IPS DF 19.7 (cell line): ENCODE data around the gene QRICH1.

ENCODE experiments used
- DNase-seq: peaks from one replicate; pipeline ENCODE4 v3.0.0-alpha.2; 2013; ENCODE audit warnings: low read depth, low spot score

QRICH1 gene

DNA sequence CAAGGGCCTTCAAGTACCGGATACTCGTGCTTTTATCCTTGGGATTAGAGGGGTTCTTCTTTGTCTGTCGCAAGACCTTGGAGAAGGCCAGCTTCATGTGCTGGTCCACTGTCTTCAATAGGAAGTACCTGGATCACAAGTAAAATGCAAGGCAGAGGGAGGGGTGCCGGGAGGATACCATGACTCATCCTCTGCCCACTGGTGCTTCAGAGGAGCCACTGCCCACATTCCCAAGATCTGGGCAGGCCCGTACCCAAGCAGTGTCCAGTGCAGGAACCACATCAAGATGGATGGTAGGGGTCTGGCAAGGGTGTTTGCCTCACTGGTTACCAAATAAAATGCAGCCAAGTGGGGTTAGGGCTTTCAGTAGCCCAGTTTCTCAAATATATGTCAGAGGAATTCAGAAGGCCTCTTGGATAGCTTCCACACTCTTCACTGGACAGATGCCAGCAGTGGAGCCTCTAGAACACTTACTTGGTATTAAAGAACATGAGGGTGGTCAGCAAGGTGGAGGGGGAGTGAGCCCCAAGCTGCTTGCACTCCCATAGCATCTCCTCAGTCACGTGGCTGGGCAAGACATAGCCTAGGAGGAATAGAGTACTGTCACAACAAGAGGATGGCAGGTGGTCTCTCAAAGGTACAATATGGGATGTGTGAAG, 61.1 kb downstream of the QRICH1 start:
- no peak for DNase-seq

DNA sequence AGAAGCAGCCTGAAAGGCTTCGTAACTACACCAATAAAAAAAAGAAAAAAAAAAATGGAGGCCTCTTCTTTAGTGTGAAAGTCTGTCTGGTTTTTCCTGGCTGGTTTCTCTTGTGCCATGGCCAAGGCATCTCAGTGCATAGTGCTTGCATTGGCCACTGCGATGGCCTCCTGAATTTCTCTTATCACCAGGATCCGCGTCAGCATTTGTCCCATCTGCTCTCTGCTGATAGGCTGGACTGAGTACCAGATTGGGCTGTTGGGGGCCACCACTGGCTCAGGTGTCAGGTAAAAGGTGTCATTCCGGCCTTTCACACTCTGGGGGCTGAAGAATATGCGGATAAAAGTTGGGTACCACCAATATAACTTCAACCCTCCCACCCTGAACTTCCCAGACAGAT, 63.5 kb downstream of the QRICH1 start:
- DNase-seq = no peak

DNA sequence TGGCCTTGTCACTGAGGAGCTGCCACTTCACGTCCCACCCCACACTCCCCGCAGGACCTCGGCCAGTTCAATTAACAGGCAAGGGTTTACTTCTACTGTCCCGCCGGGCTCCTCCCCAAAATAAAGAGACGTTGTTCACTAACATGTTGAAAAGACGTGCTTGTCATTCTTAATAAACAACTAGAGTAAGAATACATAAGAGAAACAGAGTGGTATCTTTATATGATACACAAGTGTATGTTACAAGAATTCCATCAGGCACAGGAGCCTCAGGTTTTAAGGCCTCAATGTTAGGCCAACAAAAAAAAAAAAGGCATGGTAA, 64.3 kb downstream of the QRICH1 start:
- no peak for DNase-seq

DNA sequence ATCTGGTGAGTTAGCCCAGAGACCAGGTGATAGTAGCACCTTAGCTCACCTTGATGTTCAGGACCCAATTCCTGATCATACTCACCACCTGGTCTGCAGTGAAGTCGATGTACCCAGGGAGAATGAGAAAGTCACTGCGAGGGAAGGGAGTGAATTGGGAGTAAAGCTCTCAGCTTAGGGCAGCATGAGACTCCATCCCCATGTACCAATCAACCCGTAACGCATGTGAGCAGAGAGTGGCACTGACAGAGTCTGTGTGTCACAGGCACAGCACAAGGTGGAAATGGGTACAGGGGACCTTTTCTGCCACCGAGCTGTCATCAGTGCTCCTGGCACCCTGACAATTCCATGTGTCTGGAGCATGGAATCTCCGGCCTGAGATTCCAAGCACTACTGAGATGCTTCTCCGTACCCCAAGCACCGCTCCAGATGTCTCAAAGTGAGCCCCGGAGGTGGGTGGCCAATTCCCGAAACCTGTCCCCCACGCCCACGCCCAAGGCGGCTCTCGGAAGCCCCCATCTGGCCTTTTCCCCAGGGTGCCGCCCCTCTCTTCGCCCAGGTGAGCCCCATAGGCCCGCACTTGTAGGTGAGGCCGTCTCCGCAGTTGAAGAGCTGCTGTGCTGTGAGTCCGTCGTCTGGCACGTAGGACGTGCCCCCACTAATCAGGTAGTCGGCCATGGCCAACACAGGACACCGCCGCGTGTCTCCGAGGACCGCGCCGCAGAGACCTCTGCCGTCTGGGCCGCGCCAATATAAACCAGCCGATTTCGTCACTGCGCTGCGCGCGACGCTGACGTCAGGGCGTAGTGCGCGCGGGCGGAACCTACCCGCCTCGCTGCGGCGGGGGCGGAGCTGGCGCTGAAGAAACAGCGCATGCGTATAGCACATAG, 65.0 kb downstream of the QRICH1 start, which contains the start of gene IMPDH2:
IMPDH2 (minus strand) TSS at position 726 of the 890 bp plus-strand sequence; CDS start at position 678, 48 bp downstream.
- peak; percentile 47 for DNase-seq

GRCh38 chr3:49028298-49028672, 65.6 kb downstream of the QRICH1 start:
- DNase-seq = no peak

DNA sequence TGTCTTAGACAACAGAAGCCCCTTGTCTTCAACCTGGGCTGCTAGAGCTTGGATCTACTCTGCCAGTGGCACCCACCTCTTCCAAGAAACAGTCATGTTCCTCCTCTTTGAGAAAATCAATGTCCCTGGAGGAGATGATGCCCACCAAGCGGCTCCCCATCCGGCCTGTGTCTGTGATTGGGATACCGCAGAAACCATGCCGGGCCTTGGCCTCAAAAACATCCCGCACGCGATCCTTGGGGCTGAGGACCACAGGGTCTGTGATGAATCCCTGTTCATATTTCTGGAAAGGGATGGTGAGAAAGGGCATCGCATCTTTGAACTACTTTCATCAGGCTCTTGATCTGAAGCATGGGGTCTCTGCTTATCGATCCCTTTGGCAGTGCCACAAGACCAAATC, 66.2 kb downstream of the QRICH1 start:
- no peak for DNase-seq

GRCh38 chr3:49026536-49026935, 67.3 kb downstream of the QRICH1 start:
- no peak for DNase-seq

GRCh38 chr3:49025793-49026520, 67.9 kb downstream of the QRICH1 start:
- no peak for DNase-seq

GRCh38 chr3:49025005-49025792, 68.7 kb downstream of the QRICH1 start:
- DNase-seq = no peak

DNA sequence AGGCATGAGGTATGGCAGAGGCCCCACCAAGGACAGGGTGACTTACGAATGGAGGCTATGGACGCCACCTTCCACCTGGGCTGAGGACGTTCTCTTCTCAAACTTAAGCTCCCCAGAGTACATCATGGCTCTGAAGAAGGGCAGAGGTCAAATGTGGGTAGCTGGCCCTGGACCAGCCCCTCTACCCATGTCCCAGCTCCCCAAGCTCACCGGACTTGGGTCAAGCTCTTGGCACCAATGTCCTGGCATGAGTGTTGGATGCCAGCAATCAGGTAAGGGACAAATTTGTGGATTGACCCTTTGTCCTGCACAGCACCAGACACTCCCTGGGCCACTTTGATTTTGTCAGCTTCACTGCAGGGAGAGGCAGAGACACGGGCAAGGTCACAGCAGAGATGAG, 69.4 kb downstream of the QRICH1 start:
- no peak for DNase-seq

GRCh38 chr3:49023775-49024174, 70.1 kb downstream of the QRICH1 start:
- no peak for DNase-seq

DNA sequence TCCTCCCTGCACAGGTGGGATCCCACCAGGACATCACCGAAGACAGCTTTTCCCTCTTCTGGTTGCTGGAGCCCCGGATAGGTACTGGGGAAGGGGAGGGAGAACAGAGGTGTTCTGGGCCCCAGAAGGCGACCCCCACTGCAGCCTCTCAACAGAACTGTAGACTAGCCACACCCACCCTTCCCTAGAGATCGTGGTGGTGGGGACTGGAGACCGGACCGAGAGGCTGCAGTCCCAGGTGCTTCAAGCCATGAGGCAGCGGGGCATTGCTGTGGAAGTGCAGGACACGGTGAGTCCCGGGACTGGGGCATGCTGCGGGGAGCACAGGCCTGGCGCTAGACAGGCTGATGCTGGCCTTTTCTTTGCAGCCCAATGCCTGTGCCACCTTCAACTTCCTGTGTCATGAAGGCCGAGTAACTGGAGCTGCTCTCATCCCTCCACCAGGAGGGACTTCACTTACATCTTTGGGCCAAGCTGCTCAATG, 71.1 kb downstream of the QRICH1 start:
- DNase-seq = no peak

DNA sequence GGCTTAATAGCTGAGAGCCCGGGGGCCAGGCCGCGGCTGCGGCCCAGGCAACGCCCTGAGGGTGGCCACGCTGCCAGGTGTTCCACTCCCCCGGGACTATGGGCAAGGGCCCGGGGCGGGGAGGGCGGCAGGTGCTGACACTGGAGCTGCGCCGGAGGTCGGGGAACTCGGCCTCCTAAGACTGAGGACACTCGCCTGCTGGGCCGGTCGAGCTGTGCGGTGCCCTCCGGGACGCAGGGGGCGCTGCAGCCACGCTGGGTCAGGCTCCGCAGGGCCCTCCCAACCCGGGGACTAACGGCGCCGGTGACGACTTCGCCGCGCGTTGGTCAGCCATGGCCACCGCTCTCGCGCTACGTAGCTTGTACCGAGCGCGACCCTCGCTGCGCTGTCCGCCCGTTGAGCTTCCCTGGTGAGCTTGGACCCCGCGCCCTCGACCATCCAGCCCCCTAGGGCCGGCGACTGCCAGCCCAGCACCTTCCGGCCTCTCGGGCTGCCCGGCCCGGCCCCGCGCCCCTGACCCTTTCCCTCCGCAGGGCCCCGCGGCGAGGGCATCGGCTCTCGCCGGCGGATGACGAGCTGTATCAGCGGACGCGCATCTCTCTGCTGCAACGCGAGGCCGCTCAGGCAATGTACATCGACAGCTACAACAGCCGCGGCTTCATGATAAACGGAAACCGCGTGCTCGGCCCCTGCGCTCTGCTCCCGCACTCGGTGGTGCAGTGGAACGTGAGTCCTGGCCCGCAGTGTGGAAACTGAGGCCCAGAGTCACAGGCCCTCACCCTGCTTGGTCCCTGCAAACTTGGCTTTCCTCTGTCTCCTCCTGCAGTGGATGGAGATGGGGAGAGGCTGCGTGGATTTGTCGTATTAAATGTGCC, 71.8 kb downstream of the QRICH1 start, which contains the start of gene NDUFAF3:
NDUFAF3 (plus strand) TSS at position 309 of the 875 bp plus-strand sequence; CDS start at position 333, 24 bp downstream.
- DNase-seq = no peak

DNA sequence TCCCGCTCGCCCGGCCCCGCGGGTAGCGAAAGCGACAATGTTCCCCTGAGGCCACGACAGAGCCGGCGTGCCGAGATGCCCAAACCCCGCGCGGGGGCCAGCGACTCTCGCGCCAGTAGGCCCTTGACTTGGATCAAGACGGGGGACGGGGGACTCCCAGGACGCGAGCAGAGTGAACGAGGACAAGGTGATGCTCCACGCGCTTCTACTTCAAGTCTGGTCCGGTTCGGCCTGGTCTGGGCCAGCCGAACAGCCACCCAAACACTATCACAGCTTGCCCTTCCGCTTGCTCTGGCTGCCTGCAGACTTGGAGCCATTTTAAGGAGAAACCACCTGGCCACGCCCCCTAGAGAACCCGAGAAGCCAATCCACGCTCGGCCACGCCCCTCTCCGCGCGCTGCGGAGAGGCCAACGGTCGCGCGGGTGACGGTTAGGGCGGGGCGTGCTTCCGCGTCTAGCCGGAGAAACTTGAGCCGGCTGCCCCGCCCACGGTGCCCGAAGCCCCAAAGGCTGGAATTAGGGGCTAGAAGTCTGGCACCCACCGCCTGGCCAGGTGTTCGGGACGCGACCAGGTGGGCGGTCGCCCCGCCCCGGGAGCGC, 72.6 kb downstream of the QRICH1 start:
- peak; percentile 85 for DNase-seq

- no peak for DNase-seq
Observed at GRCh38 chr3:49020330-49021212, 73.3 kb downstream of the QRICH1 start.

GRCh38 chr3:49019941-49020329, 73.9 kb downstream of the QRICH1 start:
- DNase-seq = no peak

- no peak for DNase-seq
Observed at GRCh38 chr3:49018707-49019006, 75.2 kb downstream of the QRICH1 start.

GRCh38 chr3:49017971-49018706, 75.7 kb downstream of the QRICH1 start, which contains the start of gene DALRD3:
Gene DALRD3 (minus strand): TSS chr3:49018580. CDS start chr3:49018564, 16 bp downstream.
- no peak for DNase-seq
